ENCODE results near the gene S1PR3. TPM values are rescaled to one million over a fixed set of nuclear protein-coding genes. Genes with fewer than 3 reads are reported as not detected.

Gene S1PR3
- total and polyA plus RNA-seq, 2 donors (not counting 3 experiments of a cell fraction or from before 2014, with no cell fraction given) = 12.5 to 25.8 TPM

- H3K9ac ChIP-seq (replicated peaks; ENCODE audit: extremely low read depth, insufficient read depth, low read length) = no peak overlapping the region
- peaks cover 4% of the 10 kb centered on the region for H3K4me1 ChIP-seq (ENCODE audit: control insufficient read depth, extremely low read depth, insufficient read depth, low read length)
- no peaks in the 10 kb centered on the region for H4K20me1 ChIP-seq (replicated peaks; ENCODE audit: control insufficient read depth, extremely low read depth, insufficient read depth, low read length)
- no peaks in the 10 kb centered on the region for H3K27me3 ChIP-seq (ENCODE audit: control insufficient read depth in 2 of 2, insufficient read depth in 2 of 2, low read length in 2 of 2)
- intact Hi-C loops (cut with micrococcal nuclease) (loop anchor here (10.0 kb wide), 1 partner anchor 225 kb away; no protein-coding TSS in a partner anchor), dilution Hi-C loops (cut with MboI; ENCODE audit: extremely low pct_ligation_motif_present, low sequenced_read_pairs) (no loop called here)
- H3K4me3 ChIP-seq (replicated peaks in 1 of 3; ENCODE audit: insufficient read depth in 1 of 3, low read depth in 1 of 3, low read length in 3 of 3) = no peak overlapping the region
- FAIRE-seq (no peak), DNase-seq (ENCODE audit: low read depth, low spot score) (no peak)
- POLR2A ChIA-PET = no interaction called here
- no peak overlapping the region for H2AFZ ChIP-seq (ENCODE audit: low read depth, low read length)
- TF ChIP-seq, protein P1, sequence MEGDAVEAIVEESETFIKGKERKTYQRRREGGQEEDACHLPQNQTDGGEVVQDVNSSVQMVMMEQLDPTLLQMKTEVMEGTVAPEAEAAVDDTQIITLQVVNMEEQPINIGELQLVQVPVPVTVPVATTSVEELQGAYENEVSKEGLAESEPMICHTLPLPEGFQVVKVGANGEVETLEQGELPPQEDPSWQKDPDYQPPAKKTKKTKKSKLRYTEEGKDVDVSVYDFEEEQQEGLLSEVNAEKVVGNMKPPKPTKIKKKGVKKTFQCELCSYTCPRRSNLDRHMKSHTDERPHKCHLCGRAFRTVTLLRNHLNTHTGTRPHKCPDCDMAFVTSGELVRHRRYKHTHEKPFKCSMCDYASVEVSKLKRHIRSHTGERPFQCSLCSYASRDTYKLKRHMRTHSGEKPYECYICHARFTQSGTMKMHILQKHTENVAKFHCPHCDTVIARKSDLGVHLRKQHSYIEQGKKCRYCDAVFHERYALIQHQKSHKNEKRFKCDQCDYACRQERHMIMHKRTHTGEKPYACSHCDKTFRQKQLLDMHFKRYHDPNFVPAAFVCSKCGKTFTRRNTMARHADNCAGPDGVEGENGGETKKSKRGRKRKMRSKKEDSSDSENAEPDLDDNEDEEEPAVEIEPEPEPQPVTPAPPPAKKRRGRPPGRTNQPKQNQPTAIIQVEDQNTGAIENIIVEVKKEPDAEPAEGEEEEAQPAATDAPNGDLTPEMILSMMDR (IDR thresholded peaks at IDR 0.05; ENCODE audit: extremely low read depth in 1 of 2, insufficient read depth in 1 of 2, low read depth in 1 of 2, low read length in 2 of 2) = no peak
- TF ChIP-seq GATA2 (IDR thresholded peaks at IDR 0.05; ENCODE audit: insufficient read depth, insufficient read length, low read depth, low read length) (no peak), FOS (IDR thresholded peaks at IDR 0.05; ENCODE audit: borderline replicate concordance, insufficient read depth, low read length) (no peak)
- no peaks in the 10 kb centered on the region for H3K9me1 ChIP-seq (replicated peaks; ENCODE audit: control insufficient read depth, extremely low read depth, insufficient read depth, low read length)
- no peak overlapping the region for H3K27ac ChIP-seq (ENCODE audit: insufficient read depth, low read depth, low read length)
- no peaks in the 10 kb centered on the region for H3K79me2 ChIP-seq (ENCODE audit: control insufficient read depth, insufficient read depth, low read length)
- H3K9me3 ChIP-seq (replicated peaks; ENCODE audit: control insufficient read depth, insufficient read depth, low read length) = no peaks in the 10 kb centered on the region
- no peak overlapping the region for H3K4me2 ChIP-seq (ENCODE audit: insufficient read depth, low read length)
- no peaks in the 10 kb centered on the region for H3K36me3 ChIP-seq (ENCODE audit: control insufficient read depth in 2 of 2, extremely low read depth in 1 of 2, insufficient read depth in 2 of 2, low read length in 2 of 2)
- CTCF ChIA-PET = interaction anchor here (1.7 kb wide), 1 partner anchor 229 kb away, joined by 3 read pairs; no protein-coding TSS in a partner anchor
- no TSS peak for BruUV-seq (replicated peaks)
Observed at GRCh38 chr9:89049646-89050045, 58.4 kb downstream of the S1PR3 start.

- H3K4me3 ChIP-seq (replicated peaks in 1 of 3; ENCODE audit: insufficient read depth in 1 of 3, low read depth in 1 of 3, low read length in 3 of 3) = no peak overlapping the region
- H4K20me1 ChIP-seq (replicated peaks; ENCODE audit: control insufficient read depth, extremely low read depth, insufficient read depth, low read length) = no peaks in the 10 kb centered on the region
- H3K79me2 ChIP-seq (ENCODE audit: control insufficient read depth, insufficient read depth, low read length) = no peaks in the 10 kb centered on the region
- no peak for TF ChIP-seq GATA2 (IDR thresholded peaks at IDR 0.05; ENCODE audit: insufficient read depth, insufficient read length, low read depth, low read length)
- TF ChIP-seq EZH2 (IDR thresholded peaks at IDR 0.05; ENCODE audit: borderline replicate concordance, low read depth, low read length, severe bottlenecking) = no peak
- TF ChIP-seq, protein P2, sequence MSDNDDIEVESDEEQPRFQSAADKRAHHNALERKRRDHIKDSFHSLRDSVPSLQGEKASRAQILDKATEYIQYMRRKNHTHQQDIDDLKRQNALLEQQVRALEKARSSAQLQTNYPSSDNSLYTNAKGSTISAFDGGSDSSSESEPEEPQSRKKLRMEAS (IDR thresholded peaks at IDR 0.05; ENCODE audit: insufficient read depth, insufficient read length) = no peak
- H3K9me3 ChIP-seq (replicated peaks; ENCODE audit: control insufficient read depth, insufficient read depth, low read length) = no peaks in the 10 kb centered on the region
- H3K4me2 ChIP-seq (ENCODE audit: insufficient read depth, low read length) = no peak overlapping the region
- BruUV-seq (replicated peaks) = no TSS peak
- H3K4me1 ChIP-seq (ENCODE audit: control insufficient read depth, extremely low read depth, insufficient read depth, low read length) = no peaks in the 10 kb centered on the region
- FAIRE-seq = no peak
- H3K9me1 ChIP-seq (replicated peaks; ENCODE audit: control insufficient read depth, extremely low read depth, insufficient read depth, low read length) = no peaks in the 10 kb centered on the region
- no peaks in the 10 kb centered on the region for H3K27me3 ChIP-seq (ENCODE audit: control insufficient read depth in 2 of 2, insufficient read depth in 2 of 2, low read length in 2 of 2)
- ChIA-PET POLR2A (no interaction called here), CTCF (interaction anchor here (1.8 kb wide), 1 partner anchor 10 kb away, joined by 5 read pairs; no protein-coding TSS in a partner anchor)
- H3K36me3 ChIP-seq (ENCODE audit: control insufficient read depth in 2 of 2, extremely low read depth in 1 of 2, insufficient read depth in 2 of 2, low read length in 2 of 2) = no peaks in the 10 kb centered on the region
- no peak overlapping the region for H3K27ac ChIP-seq (ENCODE audit: insufficient read depth, low read depth, low read length)
- intact Hi-C loops (cut with micrococcal nuclease) = no loop called here
- H3K9ac ChIP-seq (replicated peaks; ENCODE audit: extremely low read depth, insufficient read depth, low read length) = no peak overlapping the region
- no peak overlapping the region for H2AFZ ChIP-seq (ENCODE audit: low read depth, low read length)
- no peak for DNase-seq (ENCODE audit: low read depth, low spot score)
- dilution Hi-C loops (cut with MboI; ENCODE audit: extremely low pct_ligation_motif_present, low sequenced_read_pairs) = no loop called here
Observed at GRCh38 chr9:89051421-89052025, 60.3 kb downstream of the S1PR3 start.

All from endothelial cell of umbilical vein (primary cell).